Naive thymus-derived CD8-positive, alpha-beta T cell (primary cell): ENCODE data around the gene LAMA4. TPM values are rescaled to one million over a fixed set of nuclear protein-coding genes. Genes with fewer than 3 reads are reported as not detected.

Experiments
- ATAC-seq, 2 donors: fragments of 150-1000 bp; cut with Tn5 transposase in 1 of 2; sonication (Bioruptor Pico), chemical (Tn5 transposase) in 1 of 2; 1 replicate in 1 of 2; 2 replicates in 1 of 2; pipeline ENCODE4 v1.10.0; 2021; ENCODE audit warnings: mild to moderate bottlenecking in 2 of 2, moderate library complexity in 2 of 2
- POLR2A ChIA-PET: fragments of 350-600 bp; sonication (Branson Sonifier 250); formaldehyde crosslinking; loops from one replicate; lab custom pipeline; 2021; ENCODE audit warnings: antibody characterized with exemption; lab: Charles Lee
- DNase-seq, 10 donors: peaks; one replicate each; pipeline versions ENCODE4 v3.0.0 to v3.0.0-alpha.2; 2020 to 2022
- H3K27ac Mint-ChIP-seq, 10 donors: one replicate each; pipeline ENCODE4 v1.8.0; 2020 to 2022; ENCODE audit warnings: mild to moderate bottlenecking in 10 of 10, mixed read lengths in 10 of 10, moderate library complexity in 4 of 10, inconsistent platforms in 1 of 10
- H3K27me3 Mint-ChIP-seq, 5 donors: one replicate each; pipeline ENCODE4 v1.8.0; 2021 to 2022; ENCODE audit warnings: mixed read lengths in 5 of 5
- H3K36me3 Mint-ChIP-seq, 3 donors: one replicate each; pipeline ENCODE4 v1.8.0; 2020 to 2022; ENCODE audit warnings: mixed read lengths in 3 of 3, mild to moderate bottlenecking in 2 of 3, inconsistent platforms in 1 of 3
- H3K4me1 Mint-ChIP-seq, 4 donors: one replicate each; pipeline ENCODE4 v1.8.0; 2021 to 2022; ENCODE audit warnings: mixed read lengths in 4 of 4
- H3K4me3 Mint-ChIP-seq, 10 donors: one replicate each; pipeline ENCODE4 v1.8.0; 2020 to 2022; ENCODE audit warnings: mild to moderate bottlenecking in 10 of 10, mixed read lengths in 10 of 10, moderate library complexity in 6 of 10, inconsistent platforms in 1 of 10
- H3K9me3 Mint-ChIP-seq, 9 donors: one replicate each; pipeline ENCODE4 v1.8.0; 2020 to 2022; ENCODE audit warnings: mixed read lengths in 9 of 9, mild to moderate bottlenecking in 3 of 9, inconsistent platforms in 1 of 9, moderate library complexity in 1 of 9
- polyA plus RNA-seq, 3 donors: library from polyadenylated mRNA; unstranded; fragments of 300-500 nt; fragmentation: Illumina TruSeq; gene quantifications; one replicate each; pipeline ENCODE4 v1.2.3, GENCODE V29; 2021
- total RNA-seq, 8 experiments: library from RNA in 2 of 8; stranded (reverse) in 2 of 8; gene quantifications; one replicate each; pipeline ENCODE4 v1.2.3 and lab custom pipeline; 2021 to 2026

The LAMA4 gene
- total and polyA plus RNA-seq, 5 experiments from 2014 or later, result not detected

DNA sequence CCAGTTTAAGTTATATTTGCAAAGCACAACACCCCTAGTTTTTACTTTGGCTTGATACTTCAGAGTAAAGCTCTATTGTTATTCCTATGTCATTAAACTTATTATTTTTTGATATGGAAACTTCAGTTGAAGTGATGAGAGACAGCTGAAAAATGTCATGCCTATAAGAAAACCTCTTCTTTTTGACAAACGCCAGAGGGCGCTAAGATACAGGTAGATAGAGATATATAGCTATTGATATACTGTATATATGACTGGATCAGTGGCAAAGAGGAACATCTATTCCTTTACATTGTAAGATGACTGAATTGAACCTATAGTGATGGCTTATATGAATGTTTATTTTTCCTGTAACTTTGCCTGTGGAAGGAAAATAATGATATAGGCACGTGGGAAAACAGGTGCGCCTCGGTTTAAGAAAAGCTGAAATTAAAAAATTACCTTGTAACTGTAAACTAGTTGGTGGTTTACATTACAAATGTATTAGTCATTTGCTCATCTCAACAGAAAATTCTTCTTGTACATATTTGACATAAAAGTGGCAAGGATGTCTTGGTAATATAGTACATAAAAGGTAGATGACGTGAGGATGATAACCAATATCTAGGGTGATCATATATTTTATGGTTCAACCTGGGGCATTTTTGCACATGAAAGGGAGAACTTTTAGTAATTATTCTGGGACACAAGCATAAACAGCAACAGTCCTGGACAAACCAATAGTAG is 74.1 kb downstream of the LAMA4 start:
- Mint-ChIP-seq H3K4me3 (no peak overlapping the region), H3K9me3 (no peaks in the 10 kb centered on the region), H3K27me3 (peaks cover 8 to 42% (median 24%) of the 10 kb centered on the region in 5 donors), H3K36me3 (no peaks in the 10 kb centered on the region), H3K27ac (no peak overlapping the region), H3K4me1 (no peaks in the 10 kb centered on the region)
- peak; percentile 61 to 68 for ATAC-seq
- peak; percentile 10 to 74 (median 48) for DNase-seq
- POLR2A ChIA-PET, result interaction anchor here (0.6 kb wide), 1 partner anchor 383 kb away, joined by 5 read pairs; no protein-coding TSS in a partner anchor

DNA sequence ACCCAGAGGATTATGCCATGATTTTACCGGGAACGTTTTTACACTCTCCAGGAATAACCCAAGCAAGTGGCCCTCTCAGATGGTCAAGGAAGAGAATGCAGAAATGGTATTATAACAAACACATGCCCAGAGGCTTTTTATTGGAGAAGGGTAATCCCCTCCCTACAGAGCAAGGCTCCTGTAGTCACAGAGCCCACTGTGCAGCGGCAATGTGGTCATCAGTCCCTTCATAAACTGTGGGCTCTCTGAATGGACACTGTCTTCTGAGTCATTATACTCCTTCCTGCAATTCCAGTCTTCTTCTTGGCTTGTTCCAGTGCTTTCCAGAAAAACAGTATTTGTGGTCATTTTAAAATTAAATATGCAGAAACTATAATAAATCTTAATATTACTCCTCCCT is 74.7 kb downstream of the LAMA4 start:
- no peaks in the 10 kb centered on the region for H3K9me3 Mint-ChIP-seq
- no peak for DNase-seq
- ATAC-seq, result no peak
- no peaks in the 10 kb centered on the region for H3K36me3 Mint-ChIP-seq
- H3K4me3 Mint-ChIP-seq, result no peak overlapping the region
- no peak overlapping the region for H3K27ac Mint-ChIP-seq
- H3K27me3 Mint-ChIP-seq, result peaks cover 7 to 41% (median 23%) of the 10 kb centered on the region in 5 donors
- H3K4me1 Mint-ChIP-seq, result no peaks in the 10 kb centered on the region
- POLR2A ChIA-PET, result no interaction called here

DNA sequence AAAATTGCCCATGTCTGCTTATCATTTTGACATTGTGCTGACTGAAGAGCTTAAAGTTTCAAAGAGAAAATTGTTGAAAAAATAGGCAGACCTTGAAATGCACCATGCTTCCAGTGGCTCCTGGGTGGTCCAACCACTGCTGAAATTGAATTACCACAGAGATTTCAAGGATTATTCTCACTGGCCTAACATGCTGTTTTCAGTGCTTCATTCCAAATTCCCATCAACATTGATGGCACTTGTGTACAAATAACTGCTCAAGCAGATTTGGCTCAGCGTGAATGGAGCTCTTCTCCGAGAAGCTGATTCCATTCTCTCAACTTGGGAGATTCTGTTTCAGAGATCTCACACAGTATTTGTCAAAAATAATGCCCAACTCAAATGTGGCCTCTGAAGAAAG is 75.5 kb downstream of the LAMA4 start:
- Mint-ChIP-seq H3K4me3 (no peak overlapping the region), H3K27me3 (peaks cover 9 to 41% (median 22%) of the 10 kb centered on the region in 5 donors), H3K27ac (no peak overlapping the region), H3K4me1 (no peaks in the 10 kb centered on the region), H3K36me3 (no peaks in the 10 kb centered on the region), H3K9me3 (no peaks in the 10 kb centered on the region)
- ATAC-seq, result no peak
- DNase-seq, result no peak
- POLR2A ChIA-PET, result no interaction called here

DNA sequence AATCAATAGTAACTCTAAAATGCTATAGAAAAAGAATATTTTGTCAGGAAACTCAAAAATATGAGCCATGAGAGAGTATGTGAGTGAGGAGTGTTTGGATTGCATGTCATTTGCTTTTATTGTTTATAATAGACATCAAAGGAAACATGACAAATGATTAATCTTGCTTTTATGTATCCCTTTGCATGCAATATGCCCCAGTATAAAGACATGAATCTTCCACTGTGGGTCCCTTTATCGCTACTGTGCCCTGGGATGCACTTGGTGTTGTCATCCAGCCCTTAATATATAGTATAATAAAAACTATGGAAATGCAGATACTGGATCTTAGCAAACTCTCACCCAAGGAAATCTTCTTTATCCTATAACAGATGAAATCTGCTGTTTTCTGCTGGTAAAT is 77.3 kb downstream of the LAMA4 start:
- peaks cover 9 to 31% (median 16%) of the 10 kb centered on the region in 5 donors for H3K27me3 Mint-ChIP-seq
- no peaks in the 10 kb centered on the region for H3K36me3 Mint-ChIP-seq
- DNase-seq, result no peak
- H3K9me3 Mint-ChIP-seq, result no peaks in the 10 kb centered on the region
- H3K27ac Mint-ChIP-seq, result no peak overlapping the region
- H3K4me3 Mint-ChIP-seq, result no peak overlapping the region
- ATAC-seq, result no peak
- no peaks in the 10 kb centered on the region for H3K4me1 Mint-ChIP-seq
- POLR2A ChIA-PET, result no interaction called here

DNA sequence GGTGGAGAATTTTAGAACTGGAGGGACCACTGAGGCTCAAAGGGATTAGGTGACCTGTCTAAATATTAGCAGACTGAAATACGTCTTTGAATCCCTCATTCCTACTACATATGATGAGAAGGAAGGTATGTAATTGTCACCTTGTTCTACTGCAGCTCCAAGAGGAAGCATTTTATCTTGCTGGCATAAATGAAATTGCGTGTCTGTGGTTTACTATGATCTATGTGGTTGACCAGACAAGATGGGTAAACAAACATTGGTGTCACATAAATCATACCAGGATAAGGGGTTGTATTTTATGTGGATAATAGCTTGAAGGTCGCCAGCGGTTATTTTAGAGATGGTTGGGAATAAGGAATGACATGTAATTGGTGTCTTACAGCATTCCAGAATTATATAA is 78.2 kb downstream of the LAMA4 start:
- no peak for DNase-seq
- Mint-ChIP-seq H3K36me3 (no peaks in the 10 kb centered on the region), H3K27ac (no peak overlapping the region), H3K9me3 (no peaks in the 10 kb centered on the region), H3K4me3 (no peak overlapping the region), H3K27me3 (peaks cover 12 to 40% (median 16%) of the 10 kb centered on the region in 5 donors), H3K4me1 (no peaks in the 10 kb centered on the region)
- no peak for ATAC-seq
- POLR2A ChIA-PET, result no interaction called here

DNA sequence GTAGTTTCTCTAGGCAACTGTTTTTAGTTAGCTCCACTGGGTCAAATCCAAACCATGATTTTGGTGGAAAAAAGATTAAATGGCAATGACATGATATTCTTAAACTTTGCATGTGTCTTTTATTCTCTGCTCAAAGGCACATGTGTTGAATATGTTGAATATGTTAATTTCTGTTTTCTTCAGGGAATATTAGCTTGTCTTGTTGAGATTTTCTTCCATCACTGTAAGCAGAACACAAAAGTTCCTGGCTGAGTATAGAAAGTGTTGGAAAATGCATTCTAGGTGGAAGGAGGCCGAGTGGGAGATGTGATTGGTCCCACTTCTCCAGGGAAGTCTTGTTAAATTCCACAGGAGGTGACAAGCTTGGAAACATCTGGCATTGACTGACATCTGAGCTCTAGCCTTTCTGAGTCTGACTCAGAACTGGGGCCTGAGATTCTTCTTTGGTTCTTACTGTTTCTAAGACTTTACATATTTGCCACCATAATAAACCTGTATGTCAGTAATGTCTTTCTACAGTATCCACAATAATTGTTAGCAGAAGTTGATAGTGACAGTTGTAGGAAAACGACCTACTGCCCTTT is 81.1 kb downstream of the LAMA4 start:
- H3K36me3 Mint-ChIP-seq, result no peaks in the 10 kb centered on the region
- peaks cover 18 to 51% (median 27%) of the 10 kb centered on the region in 5 donors for H3K27me3 Mint-ChIP-seq
- DNase-seq (no peak), ATAC-seq (no peak)
- no peaks in the 10 kb centered on the region for H3K9me3 Mint-ChIP-seq
- H3K4me1 Mint-ChIP-seq, result no peaks in the 10 kb centered on the region
- POLR2A ChIA-PET, result no interaction called here
- H3K27ac Mint-ChIP-seq, result no peak overlapping the region
- H3K4me3 Mint-ChIP-seq, result no peak overlapping the region

DNA sequence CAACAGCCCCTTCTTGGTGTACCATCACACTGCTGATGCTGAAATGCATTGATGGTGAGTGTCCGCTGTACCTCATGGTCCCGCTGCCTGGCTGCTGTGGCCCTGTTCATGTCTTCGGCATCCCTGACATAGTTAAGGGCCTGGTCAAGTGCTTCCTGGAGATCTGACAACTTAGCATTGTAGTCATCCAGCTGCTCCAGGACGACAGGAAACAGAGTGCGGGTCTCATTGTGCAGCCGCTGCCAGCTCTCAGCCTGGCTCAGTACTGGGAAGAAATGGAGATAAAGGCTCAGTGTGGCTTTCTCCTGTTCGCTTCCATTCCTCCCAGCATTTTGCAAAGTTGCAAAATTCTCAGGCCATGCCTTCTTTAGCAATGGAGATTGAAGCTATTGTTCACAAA is 81.8 kb downstream of the LAMA4 start:
- POLR2A ChIA-PET, result no interaction called here
- H3K27ac Mint-ChIP-seq, result no peak overlapping the region
- no peaks in the 10 kb centered on the region for H3K9me3 Mint-ChIP-seq
- no peaks in the 10 kb centered on the region for H3K36me3 Mint-ChIP-seq
- H3K4me1 Mint-ChIP-seq, result no peaks in the 10 kb centered on the region
- peaks cover 18 to 49% (median 28%) of the 10 kb centered on the region in 5 donors for H3K27me3 Mint-ChIP-seq
- DNase-seq (no peak), ATAC-seq (no peak)
- no peak overlapping the region for H3K4me3 Mint-ChIP-seq

DNA sequence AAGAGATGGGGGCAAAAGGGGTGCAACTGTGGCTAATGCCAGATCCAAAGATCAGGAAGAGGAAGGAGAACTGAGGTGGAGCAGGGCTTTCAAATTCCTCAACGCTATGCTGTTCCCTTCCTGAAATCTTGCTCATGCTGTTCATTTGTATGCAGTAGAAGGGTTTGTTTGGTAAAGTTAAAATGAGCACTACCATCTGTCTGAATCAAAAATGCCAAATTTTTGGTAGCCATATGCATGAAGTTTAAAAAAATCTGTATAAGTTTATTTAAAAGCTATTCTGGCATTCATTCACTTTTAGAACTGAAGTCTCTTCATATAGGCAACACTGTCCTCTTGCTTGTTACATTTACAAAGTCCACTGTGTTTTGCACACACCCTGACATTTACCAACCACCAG is 84.8 kb downstream of the LAMA4 start:
- Mint-ChIP-seq H3K9me3 (no peaks in the 10 kb centered on the region), H3K4me1 (no peaks in the 10 kb centered on the region), H3K36me3 (no peaks in the 10 kb centered on the region), H3K27ac (no peak overlapping the region), H3K4me3 (no peak overlapping the region), H3K27me3 (peaks cover 24 to 48% (median 34%) of the 10 kb centered on the region in 5 donors)
- ATAC-seq (no peak), DNase-seq (no peak)
- POLR2A ChIA-PET, result no interaction called here

DNA sequence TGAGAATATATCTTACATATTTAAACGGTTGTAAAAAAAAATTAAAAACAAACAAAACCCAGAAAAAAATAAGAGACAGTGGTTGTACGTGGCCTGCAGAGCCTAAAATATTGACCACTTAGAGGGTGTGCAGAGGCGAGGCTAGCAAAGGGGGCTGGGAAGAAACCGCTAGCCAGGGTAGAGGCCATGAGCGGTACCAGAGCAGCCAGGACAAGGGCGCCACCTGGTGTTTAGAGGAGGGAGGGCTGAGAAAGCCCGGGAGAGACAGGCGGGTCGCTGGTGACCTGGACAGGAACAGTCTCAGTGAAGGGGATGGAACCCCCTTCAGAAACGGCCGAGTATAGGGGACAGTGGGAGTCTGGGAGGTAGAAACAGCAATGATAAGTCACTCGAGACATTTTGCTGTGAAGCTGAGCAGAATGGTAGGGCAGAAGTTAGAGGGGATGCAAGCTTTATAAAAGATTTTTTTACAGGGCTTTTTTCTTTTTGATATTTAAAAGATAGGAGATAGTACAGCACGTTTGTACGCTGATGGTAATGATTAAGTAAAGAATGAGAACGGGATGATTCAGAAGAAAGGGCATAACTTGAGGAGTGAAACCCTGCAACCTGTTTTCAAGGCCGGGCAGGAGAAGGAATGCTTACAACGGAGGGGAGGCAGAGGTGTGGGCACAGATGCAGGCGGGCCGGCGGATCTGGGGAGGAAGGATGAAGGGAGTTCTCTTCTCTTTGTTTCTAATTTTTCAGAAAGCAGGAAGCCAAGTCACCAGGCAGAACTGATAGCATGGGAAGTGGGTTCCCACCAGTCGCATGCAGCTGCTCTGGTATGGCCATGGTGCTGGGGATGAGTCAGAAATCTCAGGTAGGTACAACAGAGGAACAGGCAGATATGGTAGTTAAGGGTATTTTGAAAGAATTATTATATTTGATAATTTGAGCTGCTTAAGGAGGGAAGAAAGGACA is 90.8 kb downstream of the LAMA4 start:
- H3K4me1 Mint-ChIP-seq, result peaks cover 10 to 13% (median 12%) of the 10 kb centered on the region in 4 donors
- H3K27ac Mint-ChIP-seq, result peak overlapping the region in 7 of 10 donors; percentile 4 to 90 (median 77)
- H3K27me3 Mint-ChIP-seq, result peaks cover 26 to 53% (median 36%) of the 10 kb centered on the region in 5 donors
- peak overlapping the region; percentile 55 to 89 (median 78) for H3K4me3 Mint-ChIP-seq
- DNase-seq (peak; percentile 51 to 86 (median 69)), ATAC-seq (peak; percentile 96 to 99)
- no peaks in the 10 kb centered on the region for H3K9me3 Mint-ChIP-seq
- H3K36me3 Mint-ChIP-seq, result no peaks in the 10 kb centered on the region
- POLR2A ChIA-PET, result interaction anchor here (0.8 to 0.9 kb wide), 2 partner anchors 76 to 904 kb away, joined by 3 to 4 read pairs; partner anchors contain the start of genes FAM229B and TUBE1

DNA sequence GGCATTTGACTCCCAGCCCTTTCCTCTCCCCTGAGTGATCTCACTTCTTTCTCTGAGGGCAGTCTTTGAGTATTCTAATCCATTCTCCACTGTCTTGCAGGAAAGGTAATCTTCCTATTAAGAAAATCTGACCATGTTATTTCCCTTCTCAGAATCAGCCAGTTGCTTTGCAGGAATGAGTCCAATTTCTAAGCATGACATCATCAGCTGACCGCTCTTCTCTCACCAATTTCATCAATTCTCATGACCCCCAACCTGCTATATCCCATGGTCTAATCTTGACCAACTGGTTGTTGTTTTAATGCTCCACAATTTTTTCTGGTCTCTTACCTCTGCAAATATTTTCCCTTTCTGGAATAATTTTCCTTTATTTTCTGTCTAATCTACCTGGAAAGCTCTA is 93.6 kb downstream of the LAMA4 start:
- no peak overlapping the region for H3K27ac Mint-ChIP-seq
- H3K27me3 Mint-ChIP-seq, result peaks cover 21 to 40% (median 32%) of the 10 kb centered on the region in 5 donors
- ATAC-seq (no peak), DNase-seq (no peak)
- H3K36me3 Mint-ChIP-seq, result no peaks in the 10 kb centered on the region
- H3K4me3 Mint-ChIP-seq, result no peak overlapping the region
- no peaks in the 10 kb centered on the region for H3K9me3 Mint-ChIP-seq
- POLR2A ChIA-PET, result no interaction called here
- H3K4me1 Mint-ChIP-seq, result peaks cover 11 to 14% (median 12%) of the 10 kb centered on the region in 4 donors

DNA sequence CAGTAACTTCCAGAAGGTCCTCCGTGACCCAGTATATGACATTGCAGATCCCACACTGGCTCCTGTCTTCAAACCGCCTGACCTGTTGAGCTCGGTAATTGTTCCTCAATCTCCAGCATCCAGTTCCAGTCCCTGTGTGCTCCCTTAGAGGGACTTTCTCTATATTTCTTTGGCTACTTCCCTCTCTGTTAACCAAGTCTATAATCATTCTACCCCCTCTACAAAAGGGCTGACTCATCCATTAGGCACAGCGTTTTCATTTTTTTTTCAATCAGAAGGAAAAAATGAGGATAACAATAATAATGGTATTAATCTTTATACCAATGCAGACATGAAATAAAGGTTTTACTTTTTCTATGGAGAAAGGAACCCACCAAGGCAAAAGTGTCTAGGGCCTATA is 97.7 kb downstream of the LAMA4 start:
- DNase-seq (no peak), ATAC-seq (no peak)
- Mint-ChIP-seq H3K4me1 (peaks cover 0 to 5% (median 1%) of the 10 kb centered on the region in 4 donors), H3K36me3 (no peaks in the 10 kb centered on the region), H3K9me3 (no peaks in the 10 kb centered on the region), H3K27me3 (peaks cover 6 to 30% (median 17%) of the 10 kb centered on the region in 5 donors), H3K27ac (no peak overlapping the region), H3K4me3 (no peak overlapping the region)
- POLR2A ChIA-PET, result no interaction called here

DNA sequence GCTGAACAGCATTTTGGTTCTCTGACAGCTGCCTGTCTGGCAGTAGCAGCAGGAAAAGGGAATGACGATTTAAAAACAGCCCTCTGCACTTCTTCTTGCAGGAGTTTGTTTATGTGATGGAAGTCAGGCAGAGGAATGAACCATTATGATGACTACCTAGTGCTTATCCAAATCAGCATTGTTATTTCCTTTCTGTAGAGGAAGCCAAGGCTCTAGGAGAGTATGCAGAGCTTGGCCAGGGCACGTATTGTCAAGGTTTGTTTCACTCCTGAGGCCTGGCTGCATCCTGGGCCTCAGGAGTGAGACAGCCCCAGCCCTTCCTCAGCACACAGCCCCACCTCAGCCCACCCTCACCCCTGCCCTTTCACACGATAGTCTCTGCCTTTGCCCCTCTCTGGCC is 98.5 kb downstream of the LAMA4 start:
- ATAC-seq (no peak), DNase-seq (no peak)
- no peaks in the 10 kb centered on the region for H3K9me3 Mint-ChIP-seq
- peaks cover 4 to 22% (median 13%) of the 10 kb centered on the region in 5 donors for H3K27me3 Mint-ChIP-seq
- no peak overlapping the region for H3K4me3 Mint-ChIP-seq
- H3K36me3 Mint-ChIP-seq, result no peaks in the 10 kb centered on the region
- H3K27ac Mint-ChIP-seq, result peak overlapping the region in 1 of 10 donors; percentile 9
- H3K4me1 Mint-ChIP-seq, result peaks cover 0 to 5% (median 1%) of the 10 kb centered on the region in 4 donors
- POLR2A ChIA-PET, result no interaction called here
